HG03135 (cell line): Measurements from ENCODE around the gene LEUTX.
"Not testable (repeated sequence)": the region's sequence is repeated elsewhere in the genome, so short reads cannot be mapped to it uniquely, and the experiment has no call there.

Source experiments
- ATAC-seq: cut with Tn5 transposase; IDR thresholded peaks from one replicate; pipeline ENCODE4 v1.9.1; 2021; ENCODE audit warnings: mild to moderate bottlenecking, moderate library complexity; ENCODE audit not compliant: unreplicated experiment

Gene LEUTX, protein sequence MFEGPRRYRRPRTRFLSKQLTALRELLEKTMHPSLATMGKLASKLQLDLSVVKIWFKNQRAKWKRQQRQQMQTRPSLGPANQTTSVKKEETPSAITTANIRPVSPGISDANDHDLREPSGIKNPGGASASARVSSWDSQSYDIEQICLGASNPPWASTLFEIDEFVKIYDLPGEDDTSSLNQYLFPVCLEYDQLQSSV

DNA sequence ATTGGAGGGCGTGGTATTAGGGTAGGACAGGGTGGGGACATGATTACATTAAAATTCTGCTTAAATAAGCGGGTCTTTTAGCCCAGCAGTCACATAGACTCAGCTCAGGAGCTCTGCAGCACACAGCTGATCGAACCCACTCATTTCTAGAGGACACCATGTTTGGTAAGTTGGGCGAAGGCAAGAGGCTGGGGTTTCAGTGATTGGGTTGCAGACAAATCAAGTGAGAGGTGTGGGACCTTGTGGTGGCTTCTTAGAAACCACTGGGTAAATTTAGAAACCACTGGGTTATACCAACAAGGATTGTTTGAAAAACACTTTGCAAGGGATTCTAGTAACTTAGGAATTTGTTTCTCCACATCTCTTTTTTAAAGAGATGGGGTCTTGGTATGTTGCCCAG is at the start of gene LEUTX:
Gene LEUTX, plus strand, starts transcription at position 92 of the 400 bp plus-strand sequence. Its CDS starts 67 bp downstream, at position 159.
- ATAC-seq, result no peak

DNA sequence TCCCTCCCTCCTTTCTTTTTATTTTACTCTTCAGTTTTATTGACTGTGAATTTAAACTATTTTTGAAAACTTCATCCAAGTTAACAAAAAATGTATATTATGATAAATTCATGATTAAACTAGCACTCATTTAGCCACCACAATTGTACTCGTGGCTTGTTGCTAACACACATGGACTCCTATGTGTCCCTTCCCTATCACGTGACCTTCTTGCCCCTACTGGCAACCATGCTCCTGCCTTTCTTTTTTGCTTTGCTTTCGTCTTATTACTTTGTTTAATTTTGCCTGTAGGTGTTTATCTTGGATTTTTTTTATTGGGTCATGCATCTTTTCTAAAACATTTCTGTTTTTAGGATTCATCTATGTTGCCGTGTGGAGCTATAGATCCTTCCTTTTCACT is 49.1 kb upstream of the LEUTX start:
- no peak for ATAC-seq

- ATAC-seq, result no peak
Measured at GRCh38 chr19:39731685-39732084, 47.0 kb upstream of the LEUTX start.

DNA sequence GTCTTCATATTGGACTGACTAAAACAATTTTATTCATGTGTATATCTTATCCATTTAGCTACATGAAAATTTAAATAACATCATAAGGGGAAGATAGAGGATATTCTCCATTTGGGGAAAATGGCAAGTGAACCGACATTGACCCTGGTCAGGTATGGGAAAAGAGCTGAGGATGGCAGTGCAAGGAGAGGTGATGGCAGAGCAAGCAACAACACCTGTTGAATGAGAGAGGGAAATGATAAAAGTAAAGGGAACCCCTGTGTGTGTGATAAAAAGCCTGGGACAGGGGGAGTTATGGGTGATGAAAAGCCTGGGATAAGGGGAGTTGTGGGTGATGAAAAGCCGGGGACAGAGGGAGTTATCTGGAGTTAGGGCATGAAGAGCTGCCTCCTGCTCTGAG is 44.8 kb upstream of the LEUTX start:
- no peak for ATAC-seq

DNA sequence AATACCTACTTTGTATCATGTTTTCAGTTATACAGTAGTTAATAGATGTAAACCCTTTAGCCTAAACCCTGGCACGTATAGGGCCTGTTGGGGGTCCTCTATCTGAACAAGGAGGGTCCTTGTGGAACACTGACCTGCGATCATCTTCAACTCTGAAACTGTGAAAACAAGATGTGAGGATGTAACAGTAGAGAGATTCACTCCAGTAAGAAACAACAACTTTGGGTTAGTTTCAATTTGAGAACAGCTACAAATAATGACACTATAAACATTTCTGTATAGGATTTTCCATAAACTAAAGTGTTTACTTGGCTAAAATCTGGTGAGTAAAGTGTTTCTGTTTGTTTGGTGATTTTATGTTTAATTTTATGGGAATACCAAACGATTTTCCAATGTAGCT is 43.0 kb upstream of the LEUTX start:
- no peak for ATAC-seq

- no peak for ATAC-seq
Measured at GRCh38 chr19:39736088-39736487, 42.6 kb upstream of the LEUTX start.

GRCh38 chr19:39737351-39737750 is 41.3 kb upstream of the LEUTX start:
- no peak for ATAC-seq

DNA sequence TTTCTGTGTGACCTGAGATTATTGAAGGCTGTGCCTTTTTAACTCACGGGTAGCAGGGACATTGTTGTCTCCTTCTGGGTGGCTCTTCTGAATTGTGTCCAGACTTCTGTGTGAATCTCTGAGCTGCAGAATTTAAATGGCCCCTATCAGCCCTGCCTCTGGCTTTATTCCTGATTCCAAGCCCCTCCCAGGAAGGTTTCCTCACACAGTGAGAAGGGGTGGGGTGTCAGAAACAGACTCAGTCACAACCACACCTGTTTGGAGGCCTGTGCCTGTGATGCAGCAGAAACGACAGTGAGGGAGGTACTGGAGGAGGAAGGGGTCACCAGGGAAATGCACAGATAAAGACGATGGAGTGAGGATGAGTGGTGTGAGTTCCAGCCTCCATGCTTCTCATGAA is 40.8 kb upstream of the LEUTX start, which contains the start of gene CLC:
Gene CLC, minus strand, starts transcription at position 139 of the 400 bp plus-strand sequence. Its CDS starts 77 bp downstream, at position 62.
- ATAC-seq, result no peak

- ATAC-seq, result no peak
Measured at GRCh38 chr19:39738814-39739213, 39.8 kb upstream of the LEUTX start.

GRCh38 chr19:39740395-39740794 is 38.3 kb upstream of the LEUTX start:
- no peak for ATAC-seq

DNA sequence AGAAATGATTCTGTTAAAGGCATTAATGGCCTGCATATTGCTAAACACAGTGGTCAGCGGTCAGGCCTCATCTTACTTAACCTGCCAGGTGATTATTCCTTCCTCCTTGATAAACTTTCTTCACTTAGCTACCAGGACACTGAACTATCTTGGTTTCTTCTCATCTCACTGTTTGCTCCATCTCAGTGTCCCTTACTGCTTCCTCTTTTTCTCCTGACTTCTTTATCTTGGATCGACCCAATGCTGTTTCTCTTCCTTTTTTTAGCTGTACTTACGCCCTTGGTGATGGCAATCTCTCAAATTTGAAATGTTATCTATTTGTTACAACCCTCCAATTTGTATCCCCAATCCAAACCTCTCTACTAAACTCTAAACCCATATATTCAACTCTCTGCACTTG is 33.0 kb upstream of the LEUTX start:
- no peak for ATAC-seq

DNA sequence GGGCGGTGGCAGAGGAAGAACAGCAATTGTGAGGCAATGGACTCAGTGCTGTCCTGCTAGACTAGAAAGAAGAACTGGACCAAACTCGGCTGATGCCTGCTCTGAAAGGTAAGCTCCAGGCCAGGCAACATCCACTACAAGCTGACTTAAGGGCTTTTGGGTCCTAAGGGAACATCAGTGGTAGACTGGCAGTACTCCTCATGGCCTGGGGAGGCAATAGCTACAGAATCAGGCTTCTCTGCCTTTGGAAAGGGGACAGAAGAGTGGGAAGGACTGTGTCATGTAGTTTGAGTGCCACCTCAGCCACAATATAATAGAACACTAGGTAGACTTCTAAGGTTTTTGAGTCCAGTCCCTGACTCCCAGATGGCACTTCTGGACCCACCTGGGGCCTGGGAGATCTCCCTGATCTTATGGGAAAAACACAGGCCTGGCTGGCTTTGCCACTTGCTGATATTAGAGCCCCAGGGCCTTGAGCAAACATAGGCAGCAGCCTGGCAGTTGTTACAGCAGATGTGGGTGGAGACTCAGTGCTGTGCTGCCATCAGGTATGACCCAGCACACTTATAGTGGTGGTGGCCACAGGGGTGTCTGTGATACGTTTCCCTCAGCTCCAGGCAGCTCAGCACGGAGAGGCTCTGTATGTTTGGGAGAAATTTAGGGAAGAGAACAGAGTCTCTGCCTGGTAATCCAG is 31.7 kb upstream of the LEUTX start:
- no peak for ATAC-seq

DNA sequence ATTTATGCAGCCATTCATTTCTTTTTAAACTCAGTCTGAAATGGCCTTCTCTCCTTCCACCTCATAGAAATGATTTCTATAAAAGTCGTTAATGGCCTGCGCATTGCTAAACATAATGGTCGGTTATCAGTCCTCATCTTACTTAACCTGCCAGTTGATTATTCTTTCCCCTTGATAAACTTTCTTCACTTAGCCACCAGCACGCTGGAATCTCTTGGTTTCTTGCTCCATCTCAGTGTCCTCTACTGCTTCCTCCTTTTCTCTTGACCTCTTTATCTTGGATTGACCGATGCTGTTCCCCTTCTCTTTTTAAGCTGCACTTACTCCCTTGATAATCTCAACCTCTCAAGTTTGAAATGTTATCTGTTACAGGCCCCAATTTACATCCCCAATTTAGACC is 28.7 kb upstream of the LEUTX start:
- ATAC-seq, result no peak

DNA sequence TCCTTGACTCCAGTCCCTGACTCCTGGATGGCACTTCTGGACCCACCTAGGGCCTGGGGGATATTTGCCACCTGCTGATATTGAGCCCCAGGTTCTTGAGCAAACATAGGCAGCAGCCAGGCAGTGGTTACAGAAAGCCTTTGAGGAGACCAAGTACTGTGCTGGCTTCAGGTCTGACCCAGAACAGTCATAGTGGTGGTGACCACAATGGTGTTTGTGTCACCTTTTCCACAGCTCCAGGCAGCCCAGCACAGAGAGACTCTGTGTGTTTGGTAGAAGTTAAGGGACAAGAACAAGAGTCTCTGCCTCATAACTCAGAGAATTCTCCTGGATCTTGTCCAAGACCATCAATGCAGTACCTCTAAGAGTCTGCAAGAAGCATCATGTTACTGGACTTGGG is 26.3 kb upstream of the LEUTX start:
- no peak for ATAC-seq

DNA sequence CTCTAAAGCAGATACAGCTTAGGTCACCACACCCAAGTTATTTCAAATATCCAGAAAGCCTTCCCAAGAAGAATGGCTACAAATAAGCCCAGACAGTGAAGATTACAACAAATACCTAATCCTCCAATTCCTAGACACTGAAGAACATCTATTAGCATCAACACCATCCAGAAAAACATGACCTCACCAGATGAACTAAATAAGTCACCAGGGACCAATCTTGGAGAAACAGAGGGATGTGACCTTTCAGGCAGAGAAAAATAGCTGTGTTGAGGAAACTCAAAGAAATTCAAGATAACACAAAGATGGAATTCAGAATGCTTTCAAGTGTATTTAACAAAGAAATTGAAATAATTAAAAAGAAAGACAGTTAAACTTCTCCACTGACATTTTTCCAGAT is 25.9 kb upstream of the LEUTX start:
- ATAC-seq, result no peak

- no peak for ATAC-seq
Measured at GRCh38 chr19:39754544-39754943, 24.1 kb upstream of the LEUTX start.

DNA sequence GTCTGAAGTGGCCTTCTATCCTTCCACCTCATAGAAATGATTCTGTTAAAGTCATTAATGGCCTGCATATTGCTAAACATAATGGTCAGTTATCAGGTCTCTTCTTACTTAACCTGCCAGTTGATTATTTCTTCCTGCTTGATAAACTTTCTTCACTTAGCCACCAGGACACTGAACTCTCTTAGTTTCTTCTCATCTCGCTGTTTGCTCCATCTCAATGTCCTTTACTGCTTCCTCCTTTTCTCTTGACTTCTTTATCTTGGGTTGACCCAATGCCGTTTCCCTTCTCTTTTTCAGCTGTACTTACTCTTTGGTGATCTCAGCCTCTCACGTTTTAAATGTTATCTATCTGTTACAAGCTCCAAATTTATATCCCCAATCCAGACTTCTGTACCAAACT is 23.7 kb upstream of the LEUTX start:
- no peak for ATAC-seq

DNA sequence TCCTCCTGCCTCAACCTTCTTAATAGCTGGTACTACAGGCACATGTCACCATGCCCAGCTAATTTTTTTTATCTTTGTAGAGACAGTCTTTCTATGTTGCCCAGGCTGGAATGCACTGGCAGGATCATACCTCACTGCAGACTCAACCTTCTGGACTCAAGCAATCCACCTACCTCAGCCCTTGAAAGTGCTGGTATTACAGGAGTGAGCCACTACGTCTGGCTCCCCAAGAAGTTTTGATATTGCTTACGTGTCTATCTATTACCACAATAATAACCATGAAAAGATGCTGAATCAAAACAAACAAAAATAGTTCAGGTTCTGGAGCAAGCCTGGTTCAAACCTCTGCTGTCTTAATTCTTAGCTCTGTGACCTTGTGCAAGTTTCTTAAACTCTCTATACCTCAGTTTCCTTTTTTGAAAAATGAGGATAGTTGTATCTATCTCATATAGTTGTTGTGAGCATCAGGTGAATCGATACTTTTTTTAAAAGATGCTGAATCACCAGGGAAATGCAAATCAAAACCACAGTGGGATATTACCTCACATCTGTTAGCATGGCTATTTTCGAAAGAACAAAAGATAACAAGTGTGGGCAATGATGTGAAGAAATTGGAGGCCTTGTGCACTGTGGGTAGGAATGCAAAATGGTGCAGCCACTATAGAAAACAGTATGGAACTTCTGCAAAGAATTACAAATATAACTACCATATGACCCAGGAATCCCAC is 19.0 kb upstream of the LEUTX start:
- ATAC-seq, result no peak

DNA sequence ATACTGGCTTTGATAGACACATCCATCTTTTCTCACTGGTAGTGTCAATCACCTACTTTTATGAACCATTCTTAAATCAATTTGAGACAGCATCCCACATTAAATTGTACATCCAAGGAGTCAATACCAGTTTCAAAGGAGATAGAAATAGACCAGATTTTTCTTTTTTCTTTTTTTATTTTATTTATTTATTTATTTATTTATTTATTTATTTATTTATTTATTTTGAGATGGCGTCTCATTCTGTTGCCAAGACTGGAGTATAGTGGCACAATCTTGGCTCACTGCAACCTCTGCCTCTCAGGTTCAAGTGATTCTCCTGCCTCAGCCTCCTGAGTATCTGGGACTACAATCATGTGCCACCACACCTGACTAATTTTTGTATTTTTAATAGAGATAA is 16.8 kb upstream of the LEUTX start:
- not testable (repeated sequence) for ATAC-seq

DNA sequence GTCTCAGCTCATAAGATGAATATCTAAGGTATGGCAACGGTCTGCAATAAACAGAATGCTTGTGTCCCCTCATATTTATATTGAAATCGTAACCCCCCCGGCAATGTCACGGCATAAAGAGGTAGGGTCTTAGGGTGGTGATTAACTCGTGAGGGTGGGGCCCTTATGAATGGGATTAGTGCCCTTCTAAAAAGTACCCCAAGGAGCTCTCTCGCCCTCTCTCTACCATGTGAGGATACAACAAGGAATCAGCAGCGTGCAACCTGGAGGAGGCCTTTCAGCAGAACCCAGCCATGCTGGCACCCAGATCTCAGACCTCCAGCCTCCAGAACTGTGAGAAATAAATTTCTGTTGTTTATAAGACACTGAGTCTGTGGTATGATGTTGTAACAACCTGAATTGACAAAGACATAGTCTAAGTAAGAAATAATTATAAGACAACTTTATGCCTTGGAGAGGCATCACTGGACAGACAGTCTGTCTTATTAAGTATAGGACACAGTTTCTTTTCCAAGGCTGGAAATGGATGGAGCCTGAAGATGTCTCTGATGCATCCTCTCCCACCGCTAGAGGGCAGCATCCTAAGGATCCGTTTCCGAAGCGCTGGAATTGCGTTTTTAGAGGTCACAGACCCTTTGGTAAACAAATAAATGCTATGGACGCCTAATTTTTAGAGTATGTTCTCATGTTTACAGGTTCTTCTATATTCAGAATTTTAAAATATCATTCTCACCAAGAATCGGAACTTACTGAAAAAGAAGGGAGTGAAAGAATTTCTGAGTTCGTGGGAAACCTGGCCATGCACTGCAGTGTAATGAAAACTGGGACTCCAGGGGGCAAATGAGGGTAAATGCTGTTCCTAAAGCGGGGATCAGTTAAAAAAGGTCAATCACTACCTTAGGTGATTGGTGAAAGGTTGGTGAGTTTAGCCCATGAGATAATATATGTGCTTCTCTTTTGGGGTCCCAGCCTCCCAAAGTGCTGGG is 13.3 kb upstream of the LEUTX start:
- ATAC-seq, result no peak

DNA sequence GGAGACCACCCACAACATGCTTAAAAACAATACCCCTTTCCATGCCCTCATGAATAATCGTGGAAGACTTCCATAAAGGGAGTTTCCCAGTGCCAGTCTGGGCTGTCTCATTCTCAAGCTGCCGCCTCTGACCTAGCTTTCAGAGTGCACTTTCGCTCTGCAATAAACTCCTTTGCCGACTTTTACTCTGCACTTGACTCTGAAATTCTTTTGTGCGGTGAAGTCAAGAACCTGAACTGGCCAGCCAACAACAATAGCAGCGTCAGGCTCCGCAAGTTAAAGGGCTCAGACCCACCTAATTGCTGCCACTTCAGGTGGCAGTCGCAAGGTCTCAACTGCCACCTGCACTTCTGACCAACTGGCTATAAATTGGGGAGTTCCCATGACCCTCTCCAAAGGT is 10.3 kb upstream of the LEUTX start:
- no peak for ATAC-seq
